NCI-H2107 treated with DMSO at 0.1 percent for 48 hours (cell line): ENCODE data around the gene THRSP.
"Not testable (repeated sequence)": the region's sequence is repeated elsewhere in the genome, so short reads cannot be mapped to it uniquely, and the experiment has no call there.

ENCODE experiments used
- DNase-seq: peaks from one replicate; lab custom pipeline; 2025; ENCODE audit not compliant: unreplicated experiment; lab: John Stamatoyannopoulos, UW

THRSP gene, protein sequence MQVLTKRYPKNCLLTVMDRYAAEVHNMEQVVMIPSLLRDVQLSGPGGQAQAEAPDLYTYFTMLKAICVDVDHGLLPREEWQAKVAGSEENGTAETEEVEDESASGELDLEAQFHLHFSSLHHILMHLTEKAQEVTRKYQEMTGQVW

DNA sequence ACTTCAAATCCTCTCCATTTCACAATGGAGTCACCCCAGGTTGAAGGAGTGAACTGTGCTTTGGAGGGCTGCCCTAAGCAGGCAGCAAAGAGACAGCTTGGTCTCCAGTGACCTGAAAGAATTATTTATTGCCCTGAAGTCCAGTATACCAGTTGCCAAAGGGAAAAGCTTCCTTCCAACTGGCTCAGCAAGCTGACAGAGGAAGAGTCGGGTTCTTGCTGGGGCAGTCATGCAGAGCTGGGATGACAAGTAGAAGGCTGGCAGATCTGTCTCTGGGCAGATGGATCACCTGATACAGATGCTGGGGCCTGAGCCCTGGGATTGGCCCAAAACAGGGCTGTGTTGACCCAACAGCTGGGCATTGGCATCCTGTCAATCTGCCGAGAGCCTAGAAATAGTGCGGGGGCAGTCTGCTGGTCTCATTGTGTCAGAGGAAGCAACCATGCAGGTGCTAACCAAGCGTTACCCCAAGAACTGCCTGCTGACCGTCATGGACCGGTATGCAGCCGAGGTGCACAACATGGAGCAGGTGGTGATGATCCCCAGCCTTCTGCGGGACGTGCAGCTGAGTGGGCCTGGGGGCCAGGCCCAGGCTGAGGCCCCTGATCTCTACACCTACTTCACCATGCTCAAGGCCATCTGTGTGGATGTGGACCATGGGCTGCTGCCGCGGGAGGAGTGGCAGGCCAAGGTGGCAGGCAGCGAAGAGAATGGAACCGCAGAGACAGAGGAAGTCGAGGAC lies at the start of gene THRSP:
Gene THRSP (plus strand): TSS at position 422 of the 742 bp plus-strand sequence. CDS start 21 bp downstream, at position 443.
- DNase-seq = no peak

GRCh38 chr11:78014937-78015520 lies 48.6 kb upstream of the THRSP start:
- not testable (repeated sequence) for DNase-seq

- no peak for DNase-seq
These were observed 47.8 kb upstream of the THRSP start for GRCh38 chr11:78015878-78016277.

- DNase-seq = no peak
These were observed 43.9 kb upstream of the THRSP start for GRCh38 chr11:78019808-78020207.

GRCh38 chr11:78020246-78020645 lies 43.4 kb upstream of the THRSP start:
- no peak for DNase-seq

GRCh38 chr11:78021611-78022010 lies 42.0 kb upstream of the THRSP start:
- DNase-seq = no peak

GRCh38 chr11:78022397-78023396 lies 41.0 kb upstream of the THRSP start, which contains the start of gene KCTD14:
Gene KCTD14 (minus strand): TSS chr11:78023276. CDS start chr11:78023249, 27 bp downstream.
- peak; percentile 7 for DNase-seq

DNA sequence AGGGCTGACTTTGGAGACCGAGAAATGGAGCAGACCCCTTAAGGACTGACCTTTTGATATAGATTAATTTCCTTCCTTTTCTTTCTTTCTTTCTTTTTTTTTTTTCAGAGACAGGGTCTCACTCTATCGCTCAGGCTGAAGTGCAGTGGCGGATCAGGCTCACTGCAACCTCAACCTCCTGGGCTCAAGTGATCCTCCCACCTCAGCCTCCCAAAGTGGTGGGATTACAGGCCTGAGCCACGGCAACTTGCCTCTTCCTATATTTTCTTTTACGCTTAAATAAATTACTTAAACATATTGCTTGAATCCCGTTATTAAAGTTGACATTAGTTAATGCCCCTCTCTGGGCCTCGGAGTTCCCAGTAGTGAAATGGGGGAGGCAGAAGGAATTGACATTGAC lies 40.2 kb upstream of the THRSP start:
- DNase-seq = no peak

DNA sequence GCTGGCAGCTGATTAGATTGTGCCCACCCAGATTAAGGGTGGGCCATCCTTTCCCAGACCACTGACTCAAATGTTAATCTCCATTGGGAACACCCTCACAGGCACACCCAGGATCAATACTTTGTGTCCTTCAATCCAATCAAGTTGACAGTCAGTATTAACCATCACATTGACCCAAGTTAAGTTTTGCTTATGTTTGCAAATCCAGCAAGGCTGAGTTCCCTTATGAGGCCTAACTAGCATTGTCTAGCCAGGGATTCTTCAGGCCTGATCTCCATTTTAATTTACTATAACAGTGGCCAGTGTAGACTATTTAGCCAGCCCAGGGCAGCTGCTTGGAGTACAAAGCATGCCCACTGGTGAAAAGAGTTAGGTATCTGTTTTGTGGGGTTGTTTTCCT lies 38.3 kb upstream of the THRSP start:
- no peak for DNase-seq

DNA sequence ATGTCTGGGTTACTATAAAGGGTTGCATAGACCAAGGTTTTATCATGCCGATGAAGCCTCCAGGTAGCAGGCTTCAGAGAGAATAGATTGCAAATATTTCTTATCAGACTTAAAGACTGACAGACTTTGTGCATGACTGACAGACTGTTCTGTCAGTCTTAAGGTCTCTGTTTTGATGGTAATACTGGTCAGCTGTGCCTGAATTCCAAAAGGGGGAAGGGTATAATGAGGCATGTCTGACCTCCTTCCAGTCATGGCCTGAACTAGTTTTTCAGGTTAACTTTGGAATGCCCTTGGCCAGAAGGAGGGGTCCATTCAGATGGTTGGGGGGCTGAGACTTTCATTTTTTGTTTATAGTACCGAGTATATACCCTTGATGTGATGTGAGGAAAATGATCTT lies 35.9 kb upstream of the THRSP start:
- no peak for DNase-seq

DNA sequence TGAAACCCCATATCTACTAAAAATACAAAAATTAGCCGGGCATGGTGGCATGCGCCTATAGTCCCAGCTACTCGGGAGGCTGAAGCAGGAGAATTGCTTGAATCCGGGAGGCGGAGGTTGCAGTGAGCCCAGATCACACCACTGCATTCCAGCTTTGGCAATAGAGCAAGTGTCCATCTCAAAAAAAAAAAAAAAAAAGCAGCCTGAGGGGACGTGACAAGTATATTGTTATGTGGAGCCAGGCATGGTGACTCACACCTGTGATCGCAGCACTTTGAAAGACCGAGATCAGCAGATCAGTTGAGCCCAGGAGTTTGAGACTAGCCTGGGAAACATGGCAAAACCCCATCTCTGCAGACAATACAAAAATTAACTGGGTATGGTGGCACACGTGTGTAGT lies 35.2 kb upstream of the THRSP start:
- not testable (repeated sequence) for DNase-seq

DNA sequence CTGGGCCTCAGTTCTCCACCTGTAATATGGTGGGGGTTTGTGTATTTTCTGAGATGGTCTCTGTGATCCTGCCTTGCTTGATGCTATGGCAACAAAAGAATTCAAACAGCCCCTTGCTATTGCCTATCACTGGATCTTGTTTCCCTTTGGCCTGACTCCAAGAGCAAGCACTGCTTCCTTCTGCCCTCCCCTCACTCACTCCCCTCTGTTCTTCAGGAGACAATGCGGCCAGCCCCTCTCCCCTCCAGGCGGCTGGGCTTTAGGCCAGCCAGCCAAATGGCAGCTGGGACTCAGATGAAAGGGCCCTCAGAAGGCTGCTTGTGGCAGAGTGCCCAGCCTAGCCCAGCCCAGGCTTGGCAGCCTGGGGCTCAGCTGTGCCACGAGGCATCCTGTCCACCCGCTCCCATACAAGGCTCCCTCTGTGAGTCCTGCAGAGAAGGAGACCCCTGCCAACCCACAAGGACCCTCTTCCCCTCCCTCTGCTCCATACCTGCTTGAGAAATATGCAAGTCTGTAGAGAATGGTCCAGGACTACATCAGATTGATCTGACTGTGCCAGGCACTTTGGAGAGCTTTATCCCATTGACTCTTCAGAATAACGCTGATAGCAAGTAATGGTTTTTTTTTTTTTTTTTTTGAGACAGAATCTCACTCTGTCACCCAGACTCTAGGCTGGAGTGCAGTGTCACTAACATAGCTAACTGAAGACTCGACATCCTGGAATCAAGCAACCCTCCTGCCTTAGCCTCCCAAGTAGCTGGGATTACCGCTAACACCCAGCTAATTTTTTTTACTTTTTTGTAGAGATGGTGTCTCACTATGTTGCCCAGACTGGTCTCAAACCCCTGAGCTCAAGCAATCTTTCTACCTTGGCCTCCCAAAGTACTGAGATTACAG lies 33.0 kb upstream of the THRSP start:
- peak; percentile 88 for DNase-seq

DNA sequence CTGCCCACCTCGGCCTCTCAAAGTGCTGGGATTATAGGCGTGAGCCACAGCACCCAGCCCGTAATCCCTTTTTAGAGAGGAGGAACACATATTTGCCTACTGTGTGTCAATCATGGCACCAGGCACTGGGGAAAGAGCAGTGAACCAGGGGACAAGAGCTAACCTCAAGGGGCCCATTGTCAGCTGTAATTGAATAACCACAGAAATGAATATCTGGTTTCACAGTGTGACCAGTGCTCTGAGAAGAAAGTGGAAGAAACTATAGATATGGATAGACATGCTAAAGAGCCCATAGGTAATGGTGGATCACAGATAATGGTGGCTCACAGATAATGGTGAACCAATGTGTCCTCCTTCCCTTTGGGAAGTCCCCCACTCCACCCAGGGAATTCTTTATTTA lies 32.0 kb upstream of the THRSP start:
- peak; percentile 12 for DNase-seq

- DNase-seq = peak; percentile 12
These were observed 31.6 kb upstream of the THRSP start for GRCh38 chr11:78032090-78032489.

- DNase-seq = no peak
These were observed 30.6 kb upstream of the THRSP start for GRCh38 chr11:78033040-78033439.

- DNase-seq = no peak
These were observed 29.0 kb upstream of the THRSP start for GRCh38 chr11:78034623-78035022.

GRCh38 chr11:78036313-78036712 lies 27.3 kb upstream of the THRSP start:
- no peak for DNase-seq

- DNase-seq = no peak
These were observed 26.6 kb upstream of the THRSP start for GRCh38 chr11:78037056-78037455.

DNA sequence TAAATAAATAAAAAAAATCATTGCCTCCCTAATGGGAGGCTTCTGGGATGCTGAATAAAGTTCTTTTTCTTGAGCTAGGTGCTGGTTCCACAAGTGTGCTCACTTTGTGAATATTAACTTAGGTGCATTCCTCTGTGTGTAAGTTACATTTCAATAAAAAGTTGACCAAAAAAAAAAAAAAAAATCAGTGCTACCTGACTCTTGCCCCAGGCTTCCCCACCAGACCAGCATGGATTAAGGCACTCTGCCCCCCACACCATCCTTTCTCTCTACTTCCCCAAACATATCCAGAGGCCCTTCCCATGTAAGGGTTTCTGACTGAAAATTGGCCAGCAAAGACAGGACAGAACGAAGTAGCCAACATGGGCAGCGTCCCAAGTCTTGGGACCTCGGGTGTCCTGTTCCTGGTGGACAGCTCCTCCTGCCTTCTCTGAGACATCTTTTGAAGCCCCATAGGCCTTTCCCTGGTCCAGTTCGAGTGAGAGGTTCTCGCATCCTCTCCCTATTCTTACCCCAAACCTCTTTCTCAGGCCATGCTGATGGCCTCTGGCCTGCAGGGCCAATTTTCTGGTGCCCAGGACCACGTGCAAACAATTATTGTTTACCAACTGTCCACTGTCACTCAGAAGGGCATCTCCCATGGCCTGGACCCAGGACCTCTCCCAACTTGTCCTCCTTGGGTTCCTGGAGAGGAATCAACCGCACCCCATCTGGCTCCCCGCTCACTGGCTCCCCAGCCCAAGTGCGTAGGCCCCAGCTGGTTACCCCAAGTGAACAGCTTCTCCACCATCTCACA lies 25.6 kb upstream of the THRSP start:
- DNase-seq = no peak
